GM21717 (cell line): ENCODE results near the gene APLNR.

Source experiments
- ATAC-seq: cut with Tn5 transposase; IDR thresholded peaks from one replicate; pipeline ENCODE4 v1.9.1; 2021; ENCODE audit warnings: mild to moderate bottlenecking, moderate library complexity; ENCODE audit not compliant: unreplicated experiment

Gene APLNR

DNA sequence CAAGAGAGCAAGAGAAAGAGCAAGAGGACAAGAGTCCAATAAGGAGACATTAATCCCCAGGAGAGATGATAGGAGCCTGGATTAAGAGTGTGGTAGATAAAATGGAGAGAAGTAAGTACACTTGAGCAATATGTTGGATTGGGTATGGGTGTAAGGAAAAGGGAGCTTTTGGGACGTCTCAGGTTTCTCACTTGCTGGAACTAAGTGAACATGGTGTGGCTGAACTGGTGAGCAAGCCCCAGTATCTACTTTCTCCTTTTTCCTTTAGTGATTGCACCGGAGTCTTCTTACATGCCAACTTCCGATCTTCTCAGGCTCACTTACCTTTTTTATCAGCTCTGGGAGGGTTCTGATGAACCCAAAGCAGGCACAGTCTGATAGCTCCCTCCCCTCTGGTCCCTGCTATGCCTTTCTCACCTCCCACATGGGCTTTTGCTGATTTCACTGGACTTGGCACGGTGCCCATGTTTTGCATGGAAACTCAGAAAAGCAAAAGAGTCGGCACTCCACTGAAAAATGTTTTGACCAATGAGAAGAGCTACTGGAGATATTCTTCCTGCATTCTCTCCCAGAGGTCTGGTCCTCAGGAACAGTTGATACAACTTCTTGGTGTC lies 14.5 kb upstream of the APLNR start:
- no peak for ATAC-seq

GRCh38 chr11:57251037-57251436 lies 14.0 kb upstream of the APLNR start:
- no peak for ATAC-seq

- ATAC-seq = peak; percentile 9
Observed at GRCh38 chr11:57249384-57250319, 12.6 kb upstream of the APLNR start.

DNA sequence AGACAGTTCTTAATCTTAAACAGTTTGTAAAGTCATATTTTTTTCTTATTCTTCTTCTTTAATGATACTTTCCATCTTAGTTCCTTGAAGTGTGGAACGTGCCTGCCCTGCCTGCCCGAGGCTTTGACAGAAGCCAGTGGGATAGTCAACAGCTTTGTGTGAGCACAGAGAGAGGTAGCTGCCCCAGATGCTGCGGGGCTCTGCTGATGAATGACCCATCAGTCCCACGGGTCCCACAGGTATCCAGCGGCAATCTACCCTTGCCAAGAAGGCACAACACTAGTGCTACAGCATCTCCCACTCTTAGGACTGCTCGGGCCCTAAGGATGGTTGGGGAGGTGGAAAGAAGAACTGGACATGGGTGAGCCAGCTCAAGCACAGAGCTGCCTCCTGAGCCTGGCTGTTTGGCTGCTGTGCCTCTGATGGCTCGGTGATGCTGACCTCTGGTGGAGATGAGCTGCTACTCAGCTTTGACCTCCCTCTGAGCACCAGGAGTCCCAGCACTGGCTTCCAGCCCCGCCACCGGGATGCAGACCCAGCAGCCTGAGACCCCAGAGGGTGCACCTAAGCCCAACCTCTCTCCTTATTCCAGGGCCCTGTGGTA lies 11.8 kb upstream of the APLNR start:
- ATAC-seq = peak; percentile 67

- ATAC-seq = no peak
Observed at GRCh38 chr11:57244911-57245310, 7.9 kb upstream of the APLNR start.

GRCh38 chr11:57241353-57241972 lies 4.4 kb upstream of the APLNR start:
- no peak for ATAC-seq

GRCh38 chr11:57240757-57241156 lies 3.7 kb upstream of the APLNR start:
- no peak for ATAC-seq

DNA sequence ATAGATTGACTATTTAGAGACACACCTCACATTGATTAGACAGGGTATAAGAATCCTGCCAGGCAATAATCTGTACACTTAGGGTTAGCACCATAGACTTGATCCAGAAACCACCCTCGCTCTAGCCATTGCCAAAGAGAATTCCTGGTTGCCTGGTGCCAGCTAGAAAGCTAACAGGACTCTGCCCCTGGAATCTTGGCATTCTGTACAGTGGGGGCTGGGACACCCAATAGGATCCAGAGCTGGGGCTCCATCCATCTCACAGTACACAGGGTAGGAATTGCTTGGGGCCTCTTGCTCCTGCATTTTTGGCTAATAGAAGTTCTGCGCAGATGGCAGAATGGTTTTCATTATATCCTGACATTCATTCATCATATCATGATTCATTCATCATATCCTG lies 3.0 kb upstream of the APLNR start:
- no peak for ATAC-seq

DNA sequence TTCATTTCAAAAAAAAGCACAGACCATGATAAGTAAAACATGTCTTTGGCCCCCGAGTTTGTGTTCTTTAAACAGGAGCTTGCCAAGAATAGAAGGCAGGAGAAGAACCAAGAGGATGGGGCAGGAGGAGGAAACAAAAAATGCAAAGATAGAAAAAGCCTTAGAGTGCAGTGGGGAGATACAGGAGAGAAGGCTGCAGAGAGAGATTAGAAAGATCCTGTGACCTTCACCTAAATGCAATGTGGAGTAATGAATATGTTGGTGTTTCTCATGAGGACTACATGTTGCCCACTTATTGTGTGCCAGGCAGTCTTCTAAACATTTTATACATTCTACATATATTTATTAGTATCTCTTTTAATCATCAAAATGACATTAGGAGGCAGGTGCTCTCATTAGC lies 2.3 kb upstream of the APLNR start:
- ATAC-seq = no peak

DNA sequence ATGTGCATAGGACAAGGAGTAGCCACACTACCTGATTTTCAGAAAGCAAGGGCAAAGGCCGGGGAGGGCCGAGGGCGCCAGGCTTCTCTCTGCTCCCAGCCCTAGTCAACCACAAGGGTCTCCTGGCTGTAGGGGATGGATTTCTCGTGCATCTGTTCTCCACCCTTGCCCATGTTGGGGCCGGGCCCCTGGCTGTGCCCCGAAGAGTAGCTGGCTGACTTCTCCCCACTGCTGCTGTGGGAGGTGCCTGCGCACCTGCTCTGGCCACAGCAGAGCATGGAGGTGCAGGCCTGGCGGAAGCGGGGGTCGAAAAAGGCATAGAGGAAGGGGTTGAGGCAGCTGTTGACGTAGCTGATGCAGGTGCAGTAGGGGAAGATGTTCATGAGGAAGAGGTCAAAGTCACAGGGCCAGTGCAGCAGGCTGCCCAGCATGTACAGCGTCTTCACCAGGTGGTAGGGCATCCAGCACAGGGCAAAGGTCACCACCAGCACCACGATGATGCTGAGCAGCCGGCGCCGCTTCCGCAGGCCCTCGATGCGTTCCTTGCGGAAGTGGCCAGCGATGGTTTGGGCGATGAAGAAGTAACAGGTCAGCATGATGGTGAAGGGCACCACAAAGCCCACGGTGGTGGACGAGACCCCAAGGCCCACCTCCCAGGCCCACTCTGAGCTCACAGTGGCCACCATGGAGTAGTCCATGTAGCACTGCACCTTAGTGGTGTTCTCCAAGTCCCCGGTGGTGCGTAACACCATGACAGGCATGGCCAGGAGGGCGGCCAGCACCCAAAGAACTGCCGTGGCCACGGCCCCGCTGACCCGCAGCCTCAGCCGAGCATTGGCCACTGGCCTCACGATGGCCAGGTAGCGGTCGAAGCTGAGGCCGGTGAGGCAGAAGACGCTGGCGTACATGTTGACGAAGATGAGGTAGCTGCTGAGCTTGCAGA lies 1.0 kb downstream of the APLNR start:
- ATAC-seq = no peak

- no peak for ATAC-seq
Observed at GRCh38 chr11:57233702-57234101, 3.3 kb downstream of the APLNR start.

DNA sequence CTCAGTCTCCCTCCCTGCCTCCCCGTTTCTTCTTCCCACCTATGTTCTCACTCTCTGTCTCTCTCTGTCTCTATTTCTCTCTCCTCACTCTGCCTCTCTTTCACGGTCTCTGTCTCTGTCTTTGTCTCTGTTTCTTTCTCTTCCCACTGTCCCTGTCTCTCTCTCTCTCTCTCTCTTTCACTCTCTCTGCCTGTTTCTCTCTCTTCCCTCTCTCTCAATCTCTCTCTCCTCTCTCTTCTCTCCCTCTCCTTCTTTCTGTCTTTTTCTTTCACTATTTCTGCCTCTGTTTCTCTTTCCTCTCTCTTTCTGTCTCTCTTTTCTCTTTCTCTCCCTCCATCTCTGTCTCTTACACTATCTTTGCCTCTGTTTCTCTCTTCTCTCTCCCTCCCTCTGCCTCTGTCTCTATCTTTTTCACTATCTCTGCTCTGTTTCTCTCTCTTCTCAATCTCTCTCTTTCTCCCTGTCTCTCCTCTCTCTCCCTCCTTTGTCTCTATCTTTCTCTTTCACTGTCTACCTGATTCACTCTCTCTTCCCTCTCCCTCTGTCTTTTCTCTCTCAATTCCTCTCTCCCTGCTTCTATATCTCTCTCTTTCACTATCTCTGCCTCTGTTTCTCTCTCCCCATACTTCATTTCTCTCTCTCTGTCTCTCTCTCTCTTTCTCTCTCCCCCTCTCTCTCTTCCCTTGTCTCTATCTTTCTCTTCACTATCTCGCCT lies 5.4 kb downstream of the APLNR start:
- no peak for ATAC-seq

GRCh38 chr11:57230791-57231538 lies 6.1 kb downstream of the APLNR start:
- ATAC-seq = no peak

- no peak for ATAC-seq
Observed at GRCh38 chr11:57230316-57230715, 6.7 kb downstream of the APLNR start.

GRCh38 chr11:57228600-57228999 lies 8.4 kb downstream of the APLNR start:
- no peak for ATAC-seq

- ATAC-seq = no peak
Observed at GRCh38 chr11:57224537-57224936, 12.5 kb downstream of the APLNR start.

DNA sequence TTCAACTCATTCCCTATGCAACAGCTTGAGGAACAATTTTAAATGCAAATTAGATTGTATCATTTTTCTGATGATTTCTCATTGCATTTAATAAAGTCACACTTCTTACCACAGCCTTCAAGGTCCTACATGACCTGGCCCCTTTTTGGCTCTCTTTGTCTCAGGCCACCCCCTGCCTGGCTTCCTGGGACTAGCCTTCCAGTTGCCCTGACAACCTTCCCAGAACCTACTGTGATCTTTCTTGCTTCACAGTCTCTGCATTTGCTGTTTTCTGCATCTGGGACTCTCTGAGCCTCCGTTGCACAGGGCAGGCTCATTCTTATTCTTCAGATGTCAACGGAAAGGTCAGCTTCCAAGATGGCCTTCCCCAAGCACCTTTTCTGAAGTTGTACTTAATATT lies 12.9 kb downstream of the APLNR start:
- ATAC-seq = no peak

DNA sequence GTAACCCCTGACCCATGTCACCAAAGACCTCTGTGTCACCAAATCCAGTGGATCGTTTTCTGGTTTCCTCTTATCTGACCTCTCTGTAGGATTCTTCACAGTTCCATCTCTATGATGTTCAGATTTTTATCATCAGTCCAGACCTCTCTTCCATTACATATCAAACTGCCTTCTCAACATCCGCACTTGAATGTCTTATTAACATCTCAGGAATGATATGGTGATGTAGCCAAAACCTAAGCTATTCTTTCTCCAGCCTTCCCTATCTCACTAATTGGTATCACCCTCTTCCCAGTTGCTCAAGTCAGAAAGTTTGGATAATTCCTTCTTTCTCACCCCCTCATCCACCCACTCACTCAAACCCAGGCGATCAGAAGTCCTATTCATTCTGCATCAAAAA lies 13.4 kb downstream of the APLNR start:
- ATAC-seq = no peak

DNA sequence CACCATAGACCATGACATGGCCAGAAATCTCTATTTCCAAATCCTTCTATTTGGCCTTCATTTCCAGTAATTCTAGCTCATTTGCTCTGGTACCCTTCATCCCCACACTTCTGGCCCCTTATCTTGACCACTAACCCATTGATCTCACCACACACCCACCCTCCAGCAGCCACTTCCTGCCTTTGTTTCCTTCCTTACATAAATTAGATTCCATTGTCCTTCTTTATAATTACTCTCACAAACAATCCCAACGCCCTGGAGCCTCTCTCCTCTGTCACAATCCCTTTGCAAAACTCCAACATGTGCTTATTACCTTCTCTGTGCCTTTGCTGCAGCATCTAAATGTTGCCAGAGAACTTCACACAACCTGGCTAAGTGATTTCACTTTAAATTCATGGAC lies 14.8 kb downstream of the APLNR start:
- no peak for ATAC-seq
